GM19043 (cell line): ENCODE results near the gene PTPRM.
"Not testable (repeated sequence)": the region's sequence is repeated elsewhere in the genome, so short reads cannot be mapped to it uniquely, and the experiment has no call there.

Experiments used
- ATAC-seq: cut with Tn5 transposase; IDR thresholded peaks from one replicate; pipeline ENCODE4 v1.9.1; 2021; ENCODE audit warnings: low read depth; ENCODE audit not compliant: unreplicated experiment

The PTPRM gene

GRCh38 chr18:8424481-8424880 is 857.4 kb downstream of the PTPRM start:
- no peak for ATAC-seq

GRCh38 chr18:8424917-8425725 is 858.0 kb downstream of the PTPRM start:
- no peak for ATAC-seq

- ATAC-seq: no peak
Measured at GRCh38 chr18:8426401-8426800, 859.3 kb downstream of the PTPRM start.

GRCh38 chr18:8427339-8427738 is 860.2 kb downstream of the PTPRM start:
- no peak for ATAC-seq

- ATAC-seq: no peak
Measured at GRCh38 chr18:8428951-8429350, 861.8 kb downstream of the PTPRM start.

GRCh38 chr18:8431036-8431435 is 863.9 kb downstream of the PTPRM start:
- no peak for ATAC-seq

- ATAC-seq: no peak
Measured at GRCh38 chr18:8433323-8433722, 866.2 kb downstream of the PTPRM start.

- ATAC-seq: no peak
Measured at GRCh38 chr18:8433771-8434170, 866.7 kb downstream of the PTPRM start.

GRCh38 chr18:8435376-8435775 is 868.3 kb downstream of the PTPRM start:
- no peak for ATAC-seq

- no peak for ATAC-seq
Measured at GRCh38 chr18:8439055-8439454, 871.9 kb downstream of the PTPRM start.

- no peak for ATAC-seq
Measured at GRCh38 chr18:8443505-8443904, 876.4 kb downstream of the PTPRM start.

GRCh38 chr18:8446936-8447335 is 879.8 kb downstream of the PTPRM start:
- not testable (repeated sequence) for ATAC-seq

GRCh38 chr18:8448130-8448529 is 881.0 kb downstream of the PTPRM start:
- no peak for ATAC-seq

- no peak for ATAC-seq
Measured at GRCh38 chr18:8450013-8450412, 882.9 kb downstream of the PTPRM start.

- ATAC-seq: no peak
Measured at GRCh38 chr18:8450898-8451665, 884.0 kb downstream of the PTPRM start.

- no peak for ATAC-seq
Measured at GRCh38 chr18:8453528-8453927, 886.4 kb downstream of the PTPRM start.

GRCh38 chr18:8454136-8454535 is 887.0 kb downstream of the PTPRM start:
- no peak for ATAC-seq

GRCh38 chr18:8455661-8456614 is 888.8 kb downstream of the PTPRM start:
- no peak for ATAC-seq
